Muscle layer of duodenum (tissue), 2 donors: ENCODE data around the gene FAM20B.

Experiments used
- H3K27ac ChIP-seq: one replicate; pipeline ENCODE4 v1.7.0; 2013; ENCODE audit warnings: mild to moderate bottlenecking, low read length
- H3K27me3 ChIP-seq: one replicate; pipeline ENCODE4 v1.7.0; 2013; ENCODE audit warnings: low read depth, mild to moderate bottlenecking, control low read depth, low read length
- H3K36me3 ChIP-seq, 2 donors: one replicate each; pipeline ENCODE4 v1.7.0; 2013; ENCODE audit warnings: low read length in 2 of 2, control low read depth in 1 of 2, mild to moderate bottlenecking in 1 of 2; ENCODE audit not compliant: insufficient read depth in 2 of 2, control insufficient read depth in 1 of 2
- H3K4me1 ChIP-seq, 2 donors: one replicate each; pipeline ENCODE4 v1.7.0; 2013; ENCODE audit warnings: low read length in 2 of 2, mild to moderate bottlenecking in 2 of 2, control low read depth in 1 of 2, moderate library complexity in 1 of 2; ENCODE audit not compliant: insufficient read depth in 2 of 2, control insufficient read depth in 1 of 2
- H3K4me3 ChIP-seq, 2 donors: one replicate each; pipeline ENCODE4 v1.7.0; 2013; ENCODE audit warnings: low read length in 2 of 2, low read depth in 1 of 2, mild to moderate bottlenecking in 1 of 2
- H3K9me3 ChIP-seq, 2 donors: one replicate each; pipeline ENCODE4 v1.7.0; 2013; ENCODE audit warnings: low read length in 2 of 2, control low read depth in 1 of 2, mild to moderate bottlenecking in 1 of 2; ENCODE audit not compliant: control insufficient read depth in 1 of 2
- donor health status: healthy.

FAM20B gene

GRCh38 chr1:179003512-179004066 is 22.1 kb upstream of the FAM20B start:
- H3K4me1 ChIP-seq = peaks cover 0 to 20% of the 10 kb centered on the region in 2 donors
- no peak overlapping the region for H3K27ac ChIP-seq
- no peaks in the 10 kb centered on the region for H3K9me3 ChIP-seq
- H3K27me3 ChIP-seq = no peaks in the 10 kb centered on the region
- no peaks in the 10 kb centered on the region for H3K36me3 ChIP-seq
- H3K4me3 ChIP-seq = no peak overlapping the region

GRCh38 chr1:179007233-179007632 is 18.5 kb upstream of the FAM20B start:
- H3K4me3 ChIP-seq = no peak overlapping the region
- no peaks in the 10 kb centered on the region for H3K36me3 ChIP-seq
- H3K9me3 ChIP-seq = no peaks in the 10 kb centered on the region
- H3K27ac ChIP-seq = no peak overlapping the region
- peaks cover 0 to 9% of the 10 kb centered on the region in 2 donors for H3K4me1 ChIP-seq
- H3K27me3 ChIP-seq = no peaks in the 10 kb centered on the region

- no peaks in the 10 kb centered on the region for H3K4me1 ChIP-seq
These were observed 15.0 kb upstream of the FAM20B start for GRCh38 chr1:179010671-179011070.

GRCh38 chr1:179012038-179012437 is 13.7 kb upstream of the FAM20B start:
- H3K27me3 ChIP-seq = no peaks in the 10 kb centered on the region
- peaks cover 0 to 5% of the 10 kb centered on the region in 2 donors for H3K4me1 ChIP-seq
- no peak overlapping the region for H3K27ac ChIP-seq
- no peaks in the 10 kb centered on the region for H3K36me3 ChIP-seq
- H3K9me3 ChIP-seq = no peaks in the 10 kb centered on the region
- H3K4me3 ChIP-seq = no peak overlapping the region

More at GRCh38 chr1:179010671-179011070, 15.0 kb upstream of the FAM20B start:
- Histone ChIP-seq H3K27me3 (no peaks in the 10 kb centered on the region), H3K27ac (no peak overlapping the region), H3K4me3 (no peak overlapping the region), H3K36me3 (no peaks in the 10 kb centered on the region), H3K9me3 (no peaks in the 10 kb centered on the region)

GRCh38 chr1:179014123-179014522 is 11.6 kb upstream of the FAM20B start:
- no peak overlapping the region for H3K4me3 ChIP-seq
- H3K4me1 ChIP-seq = peaks cover 0 to 11% of the 10 kb centered on the region in 2 donors
- no peak overlapping the region for H3K27ac ChIP-seq
- no peaks in the 10 kb centered on the region for H3K9me3 ChIP-seq
- H3K36me3 ChIP-seq = no peaks in the 10 kb centered on the region
- no peaks in the 10 kb centered on the region for H3K27me3 ChIP-seq

GRCh38 chr1:179015396-179015795 is 10.3 kb upstream of the FAM20B start:
- Histone ChIP-seq H3K36me3 (no peaks in the 10 kb centered on the region), H3K27me3 (no peaks in the 10 kb centered on the region), H3K9me3 (no peaks in the 10 kb centered on the region), H3K27ac (no peak overlapping the region), H3K4me3 (no peak overlapping the region), H3K4me1 (peaks cover 0 to 11% of the 10 kb centered on the region in 2 donors)

GRCh38 chr1:179016706-179017382 is 8.8 kb upstream of the FAM20B start:
- Histone ChIP-seq H3K36me3 (no peaks in the 10 kb centered on the region), H3K27me3 (no peaks in the 10 kb centered on the region), H3K27ac (peak overlapping the region; percentile 77), H3K4me3 (peak overlapping the region in 1 of 2 donors; percentile 32), H3K9me3 (no peaks in the 10 kb centered on the region), H3K4me1 (peaks cover 0 to 11% of the 10 kb centered on the region in 2 donors)

- H3K4me3 ChIP-seq = peak overlapping the region; percentile 6 to 32
- no peaks in the 10 kb centered on the region for H3K27me3 ChIP-seq
- H3K36me3 ChIP-seq = no peaks in the 10 kb centered on the region
- peaks cover 0 to 11% of the 10 kb centered on the region in 2 donors for H3K4me1 ChIP-seq
- no peaks in the 10 kb centered on the region for H3K9me3 ChIP-seq
- H3K27ac ChIP-seq = peak overlapping the region; percentile 77
These were observed 8.0 kb upstream of the FAM20B start for GRCh38 chr1:179017383-179018326.

GRCh38 chr1:179021873-179022272 is 3.8 kb upstream of the FAM20B start:
- peak overlapping the region; percentile 34 to 47 for H3K4me3 ChIP-seq
- no peaks in the 10 kb centered on the region for H3K36me3 ChIP-seq
- H3K27me3 ChIP-seq = no peaks in the 10 kb centered on the region
- peaks cover under 1 to 13% of the 10 kb centered on the region in 2 donors for H3K4me1 ChIP-seq
- H3K27ac ChIP-seq = no peak overlapping the region
- no peaks in the 10 kb centered on the region for H3K9me3 ChIP-seq

- no peak overlapping the region for H3K4me3 ChIP-seq
These were observed 1.6 kb upstream of the FAM20B start for GRCh38 chr1:179023946-179024650.

More at GRCh38 chr1:179023946-179024650, 1.6 kb upstream of the FAM20B start:
- Histone ChIP-seq H3K9me3 (no peaks in the 10 kb centered on the region), H3K27me3 (no peaks in the 10 kb centered on the region), H3K27ac (no peak overlapping the region), H3K36me3 (no peaks in the 10 kb centered on the region), H3K4me1 (peaks cover 7 to 16% of the 10 kb centered on the region in 2 donors)
